Measurements from ENCODE around the gene TRERF1. TPM values are rescaled to one million over a fixed set of nuclear protein-coding genes. Genes with fewer than 3 reads are reported as not detected.

The TRERF1 gene
- total RNA-seq, 6 experiments from 2014 or later: 0.29 to 1.2 (median 0.60) TPM

- no peak for ATAC-seq
- H3K4me3 ChIP-seq: no peak overlapping the region
- no peaks in the 10 kb centered on the region for H3K27me3 ChIP-seq
- no peaks in the 10 kb centered on the region for H3K36me3 ChIP-seq
- no peak for DNase-seq
- H3K9me3 ChIP-seq: no peaks in the 10 kb centered on the region
- H3K27ac ChIP-seq: no peak overlapping the region
- WGBS (ENCODE audit: insufficient coverage, low coverage, low lambda C conversion rate, missing lambda C conversion rate): 55% methylated on average over 2 of the region's 2 CpGs
- TF ChIP-seq CTCF (IDR thresholded peaks at IDR 0.05) (no peak), POLR2A (IDR thresholded peaks at IDR 0.05) (no peak)
- H3K4me1 ChIP-seq: no peaks in the 10 kb centered on the region
- intact Hi-C loops (cut with DNase I): no loop called here
Observed at GRCh38 chr6:42488129-42488528, 36.4 kb upstream of the TRERF1 start.

GRCh38 chr6:42484261-42484660, 32.5 kb upstream of the TRERF1 start:
- intact Hi-C loops (cut with DNase I): no loop called here
- H3K4me3 ChIP-seq: no peak overlapping the region
- ATAC-seq (no peak), DNase-seq (no peak)
- TF ChIP-seq CTCF (IDR thresholded peaks at IDR 0.05) (no peak), POLR2A (IDR thresholded peaks at IDR 0.05) (no peak)
- WGBS (ENCODE audit: insufficient coverage, low coverage, low lambda C conversion rate, missing lambda C conversion rate): 63% methylated on average over 1 of the region's 1 CpG
- no peaks in the 10 kb centered on the region for H3K27me3 ChIP-seq
- no peaks in the 10 kb centered on the region for H3K9me3 ChIP-seq
- no peaks in the 10 kb centered on the region for H3K4me1 ChIP-seq
- no peaks in the 10 kb centered on the region for H3K36me3 ChIP-seq
- H3K27ac ChIP-seq: no peak overlapping the region

- Histone ChIP-seq H3K4me3 (no peak overlapping the region), H3K27me3 (no peaks in the 10 kb centered on the region), H3K9me3 (no peaks in the 10 kb centered on the region), H3K4me1 (no peaks in the 10 kb centered on the region), H3K36me3 (no peaks in the 10 kb centered on the region), H3K27ac (no peak overlapping the region)
- DNase-seq (no peak), ATAC-seq (no peak)
- no peak for TF ChIP-seq CTCF (IDR thresholded peaks at IDR 0.05)
- WGBS (ENCODE audit: insufficient coverage, low coverage, low lambda C conversion rate, missing lambda C conversion rate): 28% methylated on average over 1 of the region's 1 CpG
- intact Hi-C loops (cut with DNase I): no loop called here
Observed at GRCh38 chr6:42482174-42482573, 30.4 kb upstream of the TRERF1 start.

GRCh38 chr6:42471714-42472113, 20.0 kb upstream of the TRERF1 start:
- no peak for TF ChIP-seq POLR2A (IDR thresholded peaks at IDR 0.05)
- TF ChIP-seq CTCF (IDR thresholded peaks at IDR 0.05): no peak
- ATAC-seq: no peak
- no peaks in the 10 kb centered on the region for H3K36me3 ChIP-seq
- no peaks in the 10 kb centered on the region for H3K4me1 ChIP-seq
- no peak overlapping the region for H3K4me3 ChIP-seq
- intact Hi-C loops (cut with DNase I): no loop called here
- no peak overlapping the region for H3K27ac ChIP-seq
- WGBS (ENCODE audit: insufficient coverage, low coverage, low lambda C conversion rate, missing lambda C conversion rate): 43% methylated on average over 3 of the region's 3 CpGs
- no peaks in the 10 kb centered on the region for H3K27me3 ChIP-seq
- DNase-seq: no peak
- H3K9me3 ChIP-seq: no peaks in the 10 kb centered on the region

GRCh38 chr6:42471142-42471541, 19.4 kb upstream of the TRERF1 start:
- TF ChIP-seq POLR2A (IDR thresholded peaks at IDR 0.05): no peak
- no peak for TF ChIP-seq CTCF (IDR thresholded peaks at IDR 0.05)
- DNase-seq (no peak), ATAC-seq (no peak)
- H3K27ac ChIP-seq: no peak overlapping the region
- no peaks in the 10 kb centered on the region for H3K9me3 ChIP-seq
- intact Hi-C loops (cut with DNase I): no loop called here
- 42% methylated on average over 3 of the region's 3 CpGs for WGBS (ENCODE audit: insufficient coverage, low coverage, low lambda C conversion rate, missing lambda C conversion rate)
- no peaks in the 10 kb centered on the region for H3K27me3 ChIP-seq
- H3K36me3 ChIP-seq: no peaks in the 10 kb centered on the region
- no peak overlapping the region for H3K4me3 ChIP-seq
- no peaks in the 10 kb centered on the region for H3K4me1 ChIP-seq
